ENCODE data around the gene THY1.

GRCh38 chr11:119400860-119401259 is 22.1 kb downstream of the THY1 start:
- no peak for TF ChIP-seq CTCF (IDR thresholded peaks at IDR 0.05)
- TF ChIP-seq POLR2AphosphoS5 (IDR thresholded peaks at IDR 0.05): no peak

Data from upper lobe of left lung (tissue), 4 donors.